Fibroblast of the conjunctiva (primary cell): ENCODE results near the gene PURB.
"Not testable (repeated sequence)": the region's sequence is repeated elsewhere in the genome, so short reads cannot be mapped to it uniquely, and the experiment has no call there.

Experiments used
- DNase-seq: peaks from one replicate; pipeline ENCODE4 v3.0.0-alpha.2; 2010; ENCODE audit warnings: low read depth

Gene PURB

DNA sequence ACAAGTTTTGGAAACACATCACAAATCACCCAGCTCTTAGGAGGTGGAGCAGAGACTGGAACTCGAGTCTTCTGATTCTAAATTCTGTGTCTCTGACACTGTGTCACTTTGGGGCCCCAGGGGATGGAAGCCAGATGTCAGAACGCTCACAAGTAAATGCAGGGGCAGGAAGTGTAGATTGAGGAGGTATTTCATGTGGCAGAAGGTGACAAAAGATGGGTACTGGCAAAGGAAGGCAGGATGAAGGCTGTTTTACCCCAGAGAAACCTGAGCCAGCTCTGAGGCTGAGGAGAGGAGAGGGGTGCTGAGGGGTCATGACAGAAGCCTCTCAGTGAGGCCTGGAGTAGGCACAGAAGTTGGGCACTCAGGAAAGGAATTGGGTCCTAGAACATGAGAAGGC lies 6.0 kb upstream of the PURB start:
- DNase-seq: no peak

GRCh38 chr7:44889086-44889781 lies 3.9 kb upstream of the PURB start:
- DNase-seq: no peak

DNA sequence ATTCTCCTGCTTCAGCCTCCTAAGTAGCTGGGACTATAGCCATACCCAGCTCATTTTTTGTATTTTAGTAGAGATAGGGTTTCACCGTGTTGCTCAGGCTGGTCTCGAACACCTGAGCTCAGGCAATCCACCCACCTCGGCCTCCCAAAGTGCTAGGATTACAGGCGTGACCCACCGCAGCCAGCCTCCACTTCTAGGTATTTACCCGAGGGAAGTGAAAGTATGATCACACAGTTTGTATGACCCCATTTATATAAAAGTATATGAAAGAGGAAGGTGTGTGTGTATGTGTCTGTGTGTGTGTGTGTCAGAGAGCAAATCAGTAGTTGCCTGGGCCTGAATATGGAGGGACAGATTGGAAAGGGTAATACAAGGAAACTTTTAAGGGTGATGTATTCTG lies 2.0 kb upstream of the PURB start:
- no peak for DNase-seq

GRCh38 chr7:44884621-44885393 lies 523 bp downstream of the PURB start:
- peak; percentile 32 for DNase-seq

GRCh38 chr7:44883961-44884620 lies 1.2 kb downstream of the PURB start:
- DNase-seq: no peak

GRCh38 chr7:44882899-44883298 lies 2.4 kb downstream of the PURB start:
- DNase-seq: no peak

- DNase-seq: no peak
Observed at GRCh38 chr7:44881610-44882009, 3.7 kb downstream of the PURB start.

- DNase-seq: no peak
Observed at GRCh38 chr7:44881066-44881600, 4.2 kb downstream of the PURB start.

DNA sequence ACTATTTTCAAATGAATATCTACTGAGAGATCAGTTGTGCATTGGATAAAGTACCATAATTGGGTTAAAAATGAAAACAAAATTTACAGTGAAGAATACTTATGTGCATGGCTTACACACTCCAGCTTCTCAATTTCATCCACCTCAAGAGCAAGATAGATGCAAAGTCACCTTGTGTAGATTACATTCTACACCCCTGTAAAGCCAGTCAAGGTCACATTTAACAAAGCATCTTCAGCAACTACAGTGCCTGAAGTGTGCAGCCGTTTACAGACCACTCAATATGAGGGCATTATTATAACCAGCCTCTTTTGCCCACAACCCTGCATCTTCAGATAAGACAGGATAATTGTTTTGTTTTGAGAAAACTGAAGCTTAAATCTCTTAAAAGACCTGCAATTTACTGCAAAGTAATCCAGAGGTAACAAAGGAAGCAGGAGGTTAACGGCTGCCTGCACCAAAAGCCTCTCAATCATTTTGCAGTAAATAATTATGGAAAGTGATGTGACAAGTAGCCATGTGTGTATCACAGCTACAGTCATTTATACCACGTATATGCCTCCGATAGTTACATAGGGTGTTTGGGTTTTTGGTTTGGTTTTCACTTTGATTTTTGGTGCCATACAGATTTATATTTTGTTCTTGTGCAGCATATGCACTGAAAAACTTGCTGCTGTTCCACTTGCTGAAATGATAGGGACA lies 4.9 kb downstream of the PURB start:
- DNase-seq: no peak

DNA sequence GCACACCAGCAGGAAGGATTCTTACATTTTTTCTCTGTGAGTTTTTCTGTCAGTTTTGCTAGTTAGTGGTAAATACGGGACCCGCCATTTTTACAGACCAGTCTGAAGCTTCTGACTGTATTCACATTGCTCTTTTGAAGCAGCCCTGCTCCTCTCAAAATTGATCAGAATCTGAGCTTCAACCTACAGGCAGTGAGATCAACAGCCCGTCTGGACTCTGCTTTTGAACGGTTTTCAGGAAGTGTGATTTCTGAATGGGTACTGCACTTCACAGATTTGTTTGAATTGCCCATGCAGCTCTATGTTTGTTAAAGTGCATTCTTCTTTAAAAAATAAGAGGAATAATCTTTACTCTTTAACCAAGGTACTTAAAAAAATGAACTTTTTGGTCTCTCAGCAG lies 8.9 kb downstream of the PURB start:
- DNase-seq: no peak

DNA sequence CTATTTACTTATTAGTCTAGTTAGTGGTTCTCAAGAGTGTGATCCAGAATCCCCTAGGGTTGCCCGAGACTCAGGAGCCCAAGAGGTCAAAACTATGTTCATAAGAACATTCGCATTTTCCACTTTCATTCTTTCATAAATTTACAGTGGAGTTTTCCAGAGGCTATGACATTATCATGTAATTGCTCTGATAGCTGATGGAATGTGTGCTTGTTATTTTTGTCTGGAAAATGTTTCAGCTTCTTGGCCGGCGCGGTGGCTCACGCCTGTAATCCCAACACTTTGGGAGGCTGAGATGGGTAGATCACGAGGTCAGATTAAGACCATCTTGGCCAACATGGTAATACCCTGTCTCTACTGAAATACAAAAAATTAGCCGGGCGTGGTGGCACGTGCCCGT lies 10.1 kb downstream of the PURB start:
- no peak for DNase-seq

GRCh38 chr7:44872787-44873186 lies 12.5 kb downstream of the PURB start:
- no peak for DNase-seq

- not testable (repeated sequence) for DNase-seq
Observed at GRCh38 chr7:44871918-44872317, 13.4 kb downstream of the PURB start.

GRCh38 chr7:44870780-44871179 lies 14.6 kb downstream of the PURB start:
- DNase-seq: not testable (repeated sequence)

GRCh38 chr7:44870336-44870735 lies 15.0 kb downstream of the PURB start:
- DNase-seq: not testable (repeated sequence)

DNA sequence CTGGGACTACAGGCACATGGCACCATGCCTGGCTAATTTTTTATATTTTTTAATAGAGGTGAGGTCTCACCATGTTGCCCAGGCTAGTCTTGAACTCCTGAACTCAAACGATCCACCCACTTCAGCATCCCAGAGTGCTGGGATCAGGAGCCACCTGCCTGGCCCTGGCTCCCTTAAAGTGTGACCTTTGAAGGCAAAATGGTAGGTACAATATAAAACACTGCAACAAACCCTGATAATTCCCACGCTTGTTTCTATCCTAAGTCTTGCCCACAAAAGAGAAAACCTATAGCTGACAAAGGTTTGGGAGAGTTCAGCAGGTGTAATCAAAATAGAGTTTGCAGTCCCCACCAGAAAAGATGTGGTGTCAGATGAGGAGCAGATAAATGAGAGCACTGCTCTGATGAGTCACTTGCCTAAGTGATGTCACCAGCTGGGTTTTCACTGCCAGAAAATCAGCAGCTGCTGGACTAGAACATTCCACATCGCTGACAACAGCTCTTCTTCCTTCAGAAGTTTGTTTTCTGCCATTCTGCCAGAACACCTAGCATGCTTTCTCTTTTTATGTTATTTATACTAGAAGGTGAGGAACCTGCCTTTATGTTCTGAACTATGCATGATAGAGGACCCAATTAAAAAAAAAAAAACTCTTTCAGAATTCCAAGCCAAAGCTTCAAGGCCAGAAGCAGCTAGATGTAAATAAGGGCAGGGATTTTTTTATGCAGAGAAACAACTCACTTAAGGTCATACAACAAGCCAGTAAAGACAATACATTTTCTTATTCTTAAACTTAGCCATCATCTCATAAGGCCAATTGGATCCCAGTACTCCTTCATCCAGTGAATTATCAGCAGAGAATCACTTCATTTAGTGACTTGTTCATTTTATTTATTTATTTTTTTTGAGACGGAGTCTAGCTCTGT lies 18.0 kb downstream of the PURB start:
- DNase-seq: peak; percentile 58

GRCh38 chr7:44861949-44862348 lies 23.4 kb downstream of the PURB start:
- not testable (repeated sequence) for DNase-seq

GRCh38 chr7:44858161-44858560 lies 27.2 kb downstream of the PURB start:
- DNase-seq: no peak

- no peak for DNase-seq
Observed at GRCh38 chr7:44854644-44855364, 30.5 kb downstream of the PURB start.

- no peak for DNase-seq
Observed at GRCh38 chr7:44853391-44853790, 31.9 kb downstream of the PURB start.
